Measurements from ENCODE around the gene HTR6.

The HTR6 gene

GRCh38 chr1:19645411-19646251 lies 19.0 kb upstream of the HTR6 start:
- H3K27me3 ChIP-seq (ENCODE audit: low read depth, low read length), result 0 out of 2 replicates have a peak, but pooled peaks cover 3% of the 10 kb centered on the region
- no peak for TF ChIP-seq EZH2phosphoT487 (IDR thresholded peaks at IDR 0.05; ENCODE audit: low read depth)
- TF ChIP-seq, protein P1, sequence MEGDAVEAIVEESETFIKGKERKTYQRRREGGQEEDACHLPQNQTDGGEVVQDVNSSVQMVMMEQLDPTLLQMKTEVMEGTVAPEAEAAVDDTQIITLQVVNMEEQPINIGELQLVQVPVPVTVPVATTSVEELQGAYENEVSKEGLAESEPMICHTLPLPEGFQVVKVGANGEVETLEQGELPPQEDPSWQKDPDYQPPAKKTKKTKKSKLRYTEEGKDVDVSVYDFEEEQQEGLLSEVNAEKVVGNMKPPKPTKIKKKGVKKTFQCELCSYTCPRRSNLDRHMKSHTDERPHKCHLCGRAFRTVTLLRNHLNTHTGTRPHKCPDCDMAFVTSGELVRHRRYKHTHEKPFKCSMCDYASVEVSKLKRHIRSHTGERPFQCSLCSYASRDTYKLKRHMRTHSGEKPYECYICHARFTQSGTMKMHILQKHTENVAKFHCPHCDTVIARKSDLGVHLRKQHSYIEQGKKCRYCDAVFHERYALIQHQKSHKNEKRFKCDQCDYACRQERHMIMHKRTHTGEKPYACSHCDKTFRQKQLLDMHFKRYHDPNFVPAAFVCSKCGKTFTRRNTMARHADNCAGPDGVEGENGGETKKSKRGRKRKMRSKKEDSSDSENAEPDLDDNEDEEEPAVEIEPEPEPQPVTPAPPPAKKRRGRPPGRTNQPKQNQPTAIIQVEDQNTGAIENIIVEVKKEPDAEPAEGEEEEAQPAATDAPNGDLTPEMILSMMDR (IDR thresholded peaks at IDR 0.05; ENCODE audit: low read depth, low read length), result no peak

GRCh38 chr1:19646377-19647319 lies 18.0 kb upstream of the HTR6 start:
- no peak overlapping the region for H3K27ac ChIP-seq (ENCODE audit: low read length)
- no peak overlapping the region for H3K9ac ChIP-seq (ENCODE audit: low read length)

More at GRCh38 chr1:19645411-19646251, 19.0 kb upstream of the HTR6 start:
- no peaks in the 10 kb centered on the region for H4K20me1 ChIP-seq (ENCODE audit: insufficient read depth, low read length)
- no peaks in the 10 kb centered on the region for H3K9me3 ChIP-seq (ENCODE audit: insufficient read depth, low read length)
- no peak overlapping the region for H3K27ac ChIP-seq (ENCODE audit: low read length)
- no peaks in the 10 kb centered on the region for H3K79me2 ChIP-seq (ENCODE audit: low read length)
- H3K9ac ChIP-seq (ENCODE audit: low read length), result no peak overlapping the region
- H3K36me3 ChIP-seq (replicated peaks; ENCODE audit: low read depth, low read length), result no peaks in the 10 kb centered on the region
- H2AFZ ChIP-seq (ENCODE audit: low read depth, low read length), result no peak overlapping the region
- no peak overlapping the region for H3K4me2 ChIP-seq (ENCODE audit: low read length)
- H3K4me3 ChIP-seq (ENCODE audit: low read length), result no peak overlapping the region
- H3K4me1 ChIP-seq (ENCODE audit: low read length), result no peaks in the 10 kb centered on the region

GRCh38 chr1:19647643-19648042 lies 17.0 kb upstream of the HTR6 start:
- no peak overlapping the region for H3K27ac ChIP-seq (ENCODE audit: low read length)
- H4K20me1 ChIP-seq (ENCODE audit: insufficient read depth, low read length), result no peaks in the 10 kb centered on the region
- H2AFZ ChIP-seq (ENCODE audit: low read depth, low read length), result no peak overlapping the region
- H3K27me3 ChIP-seq (ENCODE audit: low read depth, low read length), result 0 out of 2 replicates have a peak, but pooled peaks cover 3% of the 10 kb centered on the region
- H3K4me2 ChIP-seq (ENCODE audit: low read length), result no peak overlapping the region
- peaks cover 4% of the 10 kb centered on the region; the same call in 1 of the 2 replicates for H3K4me1 ChIP-seq (ENCODE audit: low read length)
- no peaks in the 10 kb centered on the region for H3K79me2 ChIP-seq (ENCODE audit: low read length)
- no peaks in the 10 kb centered on the region for H3K9me3 ChIP-seq (ENCODE audit: insufficient read depth, low read length)
- H3K36me3 ChIP-seq (replicated peaks; ENCODE audit: low read depth, low read length), result no peaks in the 10 kb centered on the region
- no peak for TF ChIP-seq EZH2phosphoT487 (IDR thresholded peaks at IDR 0.05; ENCODE audit: low read depth)
- TF ChIP-seq, protein P1 (IDR thresholded peaks at IDR 0.05; ENCODE audit: low read depth, low read length), result no peak
- H3K9ac ChIP-seq (ENCODE audit: low read length), result no peak overlapping the region
- H3K4me3 ChIP-seq (ENCODE audit: low read length), result no peak overlapping the region

More at GRCh38 chr1:19646377-19647319, 18.0 kb upstream of the HTR6 start:
- no peaks in the 10 kb centered on the region for H3K79me2 ChIP-seq (ENCODE audit: low read length)
- H4K20me1 ChIP-seq (ENCODE audit: insufficient read depth, low read length), result no peaks in the 10 kb centered on the region
- H3K9me3 ChIP-seq (ENCODE audit: insufficient read depth, low read length), result no peaks in the 10 kb centered on the region
- H3K4me1 ChIP-seq (ENCODE audit: low read length), result peaks cover 4% of the 10 kb centered on the region; the same call in 1 of the 2 replicates
- no peak overlapping the region for H3K4me3 ChIP-seq (ENCODE audit: low read length)
- no peak overlapping the region for H2AFZ ChIP-seq (ENCODE audit: low read depth, low read length)
- H3K4me2 ChIP-seq (ENCODE audit: low read length), result no peak overlapping the region
- H3K27me3 ChIP-seq (ENCODE audit: low read depth, low read length), result 0 out of 2 replicates have a peak, but pooled peaks cover 3% of the 10 kb centered on the region
- TF ChIP-seq, protein P1 (IDR thresholded peaks at IDR 0.05; ENCODE audit: low read depth, low read length), result no peak
- no peak for TF ChIP-seq EZH2phosphoT487 (IDR thresholded peaks at IDR 0.05; ENCODE audit: low read depth)
- no peaks in the 10 kb centered on the region for H3K36me3 ChIP-seq (replicated peaks; ENCODE audit: low read depth, low read length)

Measured in OCI-LY3 (cell line).